GM12874 (cell line): ENCODE measurements around the gene ZNF511.

Source experiments
- CTCF ChIP-seq: IDR thresholded peaks from 2 replicates; pipeline ENCODE4 v1.5.1; 2011; ENCODE audit warnings: low read depth, mild to moderate bottlenecking, control low read depth, low read length, moderate library complexity; ENCODE audit not compliant: insufficient read depth

The ZNF511 gene

GRCh38 chr10:133298466-133298865 is 10.2 kb upstream of the ZNF511 start:
- TF ChIP-seq CTCF: no peak

DNA sequence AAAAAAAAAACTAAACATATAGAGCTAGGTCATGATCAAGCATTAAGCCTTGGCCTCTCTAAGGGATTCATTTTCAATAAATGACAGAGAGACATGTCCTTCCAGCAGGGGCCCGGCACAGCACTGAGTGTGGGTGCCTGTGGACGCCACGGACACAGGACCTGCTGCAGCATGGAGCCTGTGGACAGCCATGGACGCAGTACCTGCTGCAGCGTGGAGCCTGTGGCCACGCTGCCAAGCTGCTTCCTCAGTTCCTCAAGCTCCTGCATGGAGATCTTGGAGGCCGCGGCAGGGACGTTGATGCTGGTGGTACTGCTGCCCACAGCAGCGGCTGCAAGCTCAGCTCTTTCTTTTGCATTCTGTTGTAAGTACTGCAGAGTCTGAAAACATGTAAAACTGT is 9.5 kb upstream of the ZNF511 start:
- TF ChIP-seq CTCF: no peak

DNA sequence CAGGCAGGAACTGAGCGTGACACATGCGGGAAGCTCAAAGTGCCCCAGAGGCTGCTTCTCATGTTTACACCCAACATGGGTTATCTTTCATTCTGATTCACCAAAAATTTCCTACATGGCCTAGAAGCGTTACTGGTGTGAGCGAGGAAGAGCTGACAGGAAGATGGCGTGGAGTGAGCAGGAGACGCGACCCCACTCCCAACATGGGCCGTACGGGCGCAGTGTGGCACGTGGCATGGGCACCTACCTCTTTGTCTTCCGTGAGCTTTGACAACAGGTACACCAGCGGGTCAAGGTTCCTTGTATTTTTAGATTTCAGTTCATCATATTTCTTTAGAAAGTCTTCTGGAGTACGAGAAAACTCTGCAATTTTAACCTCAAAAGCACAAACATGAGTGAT is 9.0 kb upstream of the ZNF511 start:
- TF ChIP-seq CTCF: no peak

DNA sequence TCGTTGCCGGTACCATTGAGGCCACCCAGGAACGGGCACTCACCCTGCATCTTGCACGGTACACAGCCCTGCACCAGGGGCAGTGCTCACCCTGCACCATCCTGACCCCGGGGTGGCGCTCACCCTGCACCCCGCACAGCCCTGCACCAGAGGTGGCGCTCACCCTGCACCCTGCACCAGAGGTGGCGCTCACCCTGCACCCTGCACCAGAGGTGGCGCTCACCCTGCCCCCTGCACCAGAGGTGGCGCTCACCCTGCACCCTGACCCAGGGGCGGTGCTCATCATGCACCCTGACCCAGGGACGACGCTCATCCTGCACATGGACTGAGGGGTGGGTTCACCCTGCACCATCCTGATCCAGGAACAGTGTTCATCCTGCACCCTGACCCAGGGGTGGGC is 6.5 kb upstream of the ZNF511 start:
- no peak for TF ChIP-seq CTCF

DNA sequence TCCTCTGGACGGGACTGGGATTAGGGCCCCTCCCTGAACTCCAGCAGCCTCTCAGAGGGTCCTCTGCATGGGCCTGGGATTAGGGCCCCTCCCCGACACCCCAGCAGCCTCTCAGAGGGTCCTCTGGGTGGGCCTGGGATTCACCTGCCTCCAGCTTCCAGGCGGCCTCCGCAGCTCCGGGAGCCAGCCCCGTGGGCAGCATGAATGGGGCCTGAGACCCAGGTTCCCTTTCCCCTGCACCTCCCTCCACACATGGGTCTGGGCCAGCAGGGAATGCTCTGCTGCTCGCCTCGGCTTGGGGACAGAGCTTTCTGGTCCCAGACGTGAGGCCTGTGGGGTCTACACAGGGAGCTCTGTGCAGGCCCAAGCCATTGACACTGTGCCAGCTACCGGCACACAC is 5.5 kb upstream of the ZNF511 start:
- no peak for TF ChIP-seq CTCF

GRCh38 chr10:133306097-133306476 is 2.6 kb upstream of the ZNF511 start:
- no peak for TF ChIP-seq CTCF

DNA sequence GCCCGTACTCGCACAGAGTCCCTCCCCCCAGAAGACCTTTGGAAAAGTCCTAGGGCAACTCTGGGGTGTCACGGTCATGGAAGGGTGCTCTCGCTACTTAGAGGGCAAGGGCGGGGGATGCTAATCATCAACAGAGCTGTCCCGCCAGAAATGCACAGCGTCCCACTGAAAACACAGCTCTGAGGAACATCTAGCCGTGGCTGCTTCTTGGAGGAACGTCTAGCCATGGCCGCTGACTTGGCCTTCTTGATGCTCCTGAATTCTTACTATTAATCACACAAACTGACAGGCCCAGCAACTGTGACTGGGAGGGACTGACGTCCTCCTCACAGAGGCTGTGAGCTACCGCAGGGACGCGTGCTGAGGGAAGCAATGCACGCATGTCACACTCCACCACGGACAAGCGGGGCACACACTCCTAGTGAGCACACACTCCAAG is 1.8 kb upstream of the ZNF511 start:
- no peak for TF ChIP-seq CTCF

- peak; percentile 87 for TF ChIP-seq CTCF
These were observed 816 bp upstream of the ZNF511 start for GRCh38 chr10:133307776-133308420.
